NB4 (cell line): ENCODE data around the gene GOLIM4.
"Not testable (repeated sequence)": the region's sequence is repeated elsewhere in the genome, so short reads cannot be mapped to it uniquely, and the experiment has no call there.

Experiments used
- MAX ChIP-seq: IDR thresholded peaks from 2 replicates; pipeline ENCODE4 v1.6.1; 2011; ENCODE audit warnings: low read depth, low read length
- TF ChIP-seq, protein P1 (sequence below): IDR thresholded peaks from one replicate; pipeline ENCODE4 v1.5.1; 2012; ENCODE audit warnings: low read depth, low read length

DNA sequence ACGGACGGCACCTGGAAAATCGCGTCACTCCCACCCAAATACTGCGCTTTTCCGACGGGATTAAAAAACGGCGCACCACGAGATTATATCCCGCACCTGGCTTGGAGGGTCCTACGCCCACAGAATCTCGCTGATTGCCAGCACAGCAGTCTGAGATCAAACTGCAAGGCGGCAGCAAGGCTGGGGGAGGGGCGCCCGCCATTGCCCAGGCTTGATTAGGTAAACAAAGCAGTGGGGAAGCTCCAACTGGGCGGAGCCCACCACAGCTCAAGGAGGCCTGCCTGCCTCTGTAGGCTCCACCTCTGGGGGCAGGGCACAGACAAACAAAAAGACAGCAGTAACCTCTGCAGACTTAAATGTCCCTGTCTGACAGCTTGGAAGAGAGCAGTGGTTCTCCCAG is 84.4 kb downstream of the GOLIM4 start:
- TF ChIP-seq, protein P1, sequence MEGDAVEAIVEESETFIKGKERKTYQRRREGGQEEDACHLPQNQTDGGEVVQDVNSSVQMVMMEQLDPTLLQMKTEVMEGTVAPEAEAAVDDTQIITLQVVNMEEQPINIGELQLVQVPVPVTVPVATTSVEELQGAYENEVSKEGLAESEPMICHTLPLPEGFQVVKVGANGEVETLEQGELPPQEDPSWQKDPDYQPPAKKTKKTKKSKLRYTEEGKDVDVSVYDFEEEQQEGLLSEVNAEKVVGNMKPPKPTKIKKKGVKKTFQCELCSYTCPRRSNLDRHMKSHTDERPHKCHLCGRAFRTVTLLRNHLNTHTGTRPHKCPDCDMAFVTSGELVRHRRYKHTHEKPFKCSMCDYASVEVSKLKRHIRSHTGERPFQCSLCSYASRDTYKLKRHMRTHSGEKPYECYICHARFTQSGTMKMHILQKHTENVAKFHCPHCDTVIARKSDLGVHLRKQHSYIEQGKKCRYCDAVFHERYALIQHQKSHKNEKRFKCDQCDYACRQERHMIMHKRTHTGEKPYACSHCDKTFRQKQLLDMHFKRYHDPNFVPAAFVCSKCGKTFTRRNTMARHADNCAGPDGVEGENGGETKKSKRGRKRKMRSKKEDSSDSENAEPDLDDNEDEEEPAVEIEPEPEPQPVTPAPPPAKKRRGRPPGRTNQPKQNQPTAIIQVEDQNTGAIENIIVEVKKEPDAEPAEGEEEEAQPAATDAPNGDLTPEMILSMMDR: not testable (repeated sequence)
- TF ChIP-seq MAX: not testable (repeated sequence)
